H1 (cell line): ENCODE results near the gene TBX2. TPM values are rescaled to one million over a fixed set of nuclear protein-coding genes. Genes with fewer than 3 reads are reported as not detected.

Experiments used
- CTCF ChIA-PET: fragments of 300-600 bp; sonication (Branson Sonifier 250); formaldehyde crosslinking; loops from one replicate; lab custom pipeline; 2021; ENCODE audit not compliant: partially characterized antibody; lab: Charles Lee
- POLR2A ChIA-PET: fragments of 300-600 bp; sonication (Branson Sonifier 250); formaldehyde crosslinking; loops from one replicate; lab custom pipeline; 2021; ENCODE audit warnings: inconsistent platforms; ENCODE audit not compliant: partially characterized antibody; lab: Charles Lee
- DNase-seq, 2 experiments: peaks; one replicate each; pipeline versions ENCODE4 v3.0.0 to v3.0.0-alpha.2; 2010 to 2022; ENCODE audit warnings: low spot score in 2 of 2, low read depth in 1 of 2, mixed read lengths in 1 of 2
- FAIRE-seq: peaks from 2 replicates; lab custom pipeline; 2011; peaks lifted over from hg19 to GRCh38; lab: Jason Lieb, UNC
- H2AFZ ChIP-seq: 2 replicates; pipeline ENCODE4 v1.8.1; 2012; ENCODE audit warnings: low read length, inconsistent platforms
- H2AK5ac ChIP-seq: 2 replicates; pipeline ENCODE4 v1.6.1; 2013; ENCODE audit warnings: low read depth, low read length
- H2BK120ac ChIP-seq: replicated peaks from 2 replicates; pipeline ENCODE3; 2013; ENCODE audit warnings: low read depth, low read length, inconsistent platforms
- H2BK12ac ChIP-seq: 2 replicates; pipeline ENCODE4 v1.6.1; 2013; ENCODE audit warnings: low read depth, low read length
- H2BK15ac ChIP-seq: 2 replicates; pipeline ENCODE4 v1.6.1; 2013; ENCODE audit warnings: low read length
- H2BK20ac ChIP-seq: 2 replicates; pipeline ENCODE4 v1.6.1; 2013; ENCODE audit warnings: low read length
- H2BK5ac ChIP-seq: 2 replicates; pipeline ENCODE4 v1.6.1; 2013; ENCODE audit warnings: low read depth, low read length
- H3K14ac ChIP-seq: 2 replicates; pipeline ENCODE4 v1.6.1; 2013; ENCODE audit warnings: inconsistent platforms; ENCODE audit not compliant: insufficient read length
- H3K18ac ChIP-seq: 2 replicates; pipeline ENCODE4 v1.6.1; 2013; ENCODE audit warnings: low read length; ENCODE audit errors: extremely low read depth
- H3K23ac ChIP-seq: 2 replicates; pipeline ENCODE4 v1.6.1; 2013; ENCODE audit warnings: inconsistent platforms; ENCODE audit not compliant: insufficient read length
- H3K23me2 ChIP-seq: 2 replicates; pipeline ENCODE4 v1.6.1; 2013; ENCODE audit warnings: low read depth, low read length
- H3K27ac ChIP-seq: 2 replicates; pipeline ENCODE4 v1.6.1; 2011; ENCODE audit warnings: low read depth, low read length, inconsistent platforms
- H3K27me3 ChIP-seq, 4 experiments: replicated peaks in 1 of 4; 1 replicate in 1 of 4; 2 replicates in 3 of 4; pipeline versions ENCODE4 v1.6.1 to v1.8.1; 2011 to 2013; ENCODE audit warnings: low read length in 3 of 4, mild to moderate bottlenecking in 3 of 4, inconsistent platforms in 2 of 4, mixed read lengths in 2 of 4, moderate library complexity in 1 of 4; ENCODE audit not compliant: control insufficient read depth in 3 of 4, insufficient read depth in 3 of 4; ENCODE audit errors: extremely low read depth in 1 of 4
- H3K36me3 ChIP-seq, 4 experiments: 2 replicates each; pipeline versions ENCODE4 v1.6.1 to v1.8.1; 2011 to 2013; ENCODE audit warnings: mild to moderate bottlenecking in 4 of 4, low read length in 3 of 4, moderate library complexity in 2 of 4, control low read depth in 1 of 4, inconsistent platforms in 1 of 4; ENCODE audit not compliant: insufficient read depth in 4 of 4, control insufficient read depth in 2 of 4
- H3K4ac ChIP-seq: replicated peaks from 2 replicates; pipeline ENCODE3; 2013; ENCODE audit warnings: low read length, low read depth, mixed read lengths, inconsistent platforms; ENCODE audit not compliant: insufficient read length
- H3K4me1 ChIP-seq, 4 experiments: replicated peaks in 1 of 4; 1 replicate in 1 of 4; 2 replicates in 3 of 4; pipeline versions ENCODE4 v1.6.1 to v1.8.1; 2011 to 2013; ENCODE audit warnings: low read length in 3 of 4, inconsistent platforms in 2 of 4, mixed read lengths in 1 of 4; ENCODE audit not compliant: insufficient read depth in 4 of 4, control insufficient read depth in 3 of 4
- H3K4me2 ChIP-seq, 2 experiments: 2 replicates each; pipeline versions ENCODE4 v1.6.1 to v1.8.1; 2011 to 2013; ENCODE audit warnings: low read depth in 2 of 2, low read length in 2 of 2, control low read depth in 1 of 2, inconsistent platforms in 1 of 2, mild to moderate bottlenecking in 1 of 2; ENCODE audit not compliant: insufficient read depth in 1 of 2
- H3K4me3 ChIP-seq, 4 experiments: fragments of 200-600, 300-600 bp in 1 of 4; sonication (generic), shearing (Covaris generic), sonication (Bioruptor Twin) in 1 of 4; 2 replicates each; pipeline versions ENCODE4 v1.5.1 to v1.8.1; 2011 to 2016; ENCODE audit warnings: low read length in 4 of 4, low read depth in 3 of 4, control low read depth in 2 of 4, inconsistent platforms in 2 of 4, mild to moderate bottlenecking in 2 of 4, mixed read lengths in 1 of 4, moderate library complexity in 1 of 4; ENCODE audit not compliant: insufficient read depth in 2 of 4; ENCODE audit errors: extremely low read depth in 1 of 4
- H3K56ac ChIP-seq: replicated peaks from 2 replicates; pipeline ENCODE3; 2013; ENCODE audit warnings: low read depth, mild to moderate bottlenecking, mixed read lengths, low read length, inconsistent platforms; ENCODE audit not compliant: insufficient read length
- H3K79me1 ChIP-seq: 2 replicates; pipeline ENCODE4 v1.6.1; 2013; ENCODE audit warnings: low read depth, low read length, control low read depth
- H3K79me2 ChIP-seq, 2 experiments: 2 replicates each; pipeline versions ENCODE4 v1.6.1 to v1.8.1; 2012 to 2013; ENCODE audit warnings: low read length in 2 of 2, mild to moderate bottlenecking in 2 of 2, inconsistent platforms in 1 of 2; ENCODE audit not compliant: insufficient read depth in 2 of 2, control insufficient read depth in 1 of 2
- H3K9ac ChIP-seq, 4 experiments: replicated peaks in 1 of 4; 1 replicate in 1 of 4; 2 replicates in 3 of 4; pipeline versions ENCODE4 v1.6.1 to v1.8.1; 2011 to 2013; ENCODE audit warnings: low read depth in 3 of 4, low read length in 3 of 4, control low read depth in 2 of 4, mild to moderate bottlenecking in 2 of 4, moderate library complexity in 2 of 4, inconsistent platforms in 1 of 4; ENCODE audit errors: extremely low read depth in 1 of 4
- H3K9me3 ChIP-seq, 2 experiments: 2 replicates each; pipeline versions ENCODE4 v1.6.1 to v1.8.1; 2012 to 2013; ENCODE audit warnings: mild to moderate bottlenecking in 2 of 2, moderate library complexity in 2 of 2, control low read depth in 1 of 2, inconsistent platforms in 1 of 2, low read depth in 1 of 2, low read length in 1 of 2, mixed read lengths in 1 of 2; ENCODE audit not compliant: insufficient read depth in 2 of 2
- H4K20me1 ChIP-seq, 2 experiments: replicated peaks in 1 of 2; 2 replicates each; pipeline versions ENCODE3 to v1.8.1; 2011 to 2013; ENCODE audit warnings: inconsistent platforms in 2 of 2, low read length in 2 of 2, mild to moderate bottlenecking in 1 of 2; ENCODE audit not compliant: insufficient read depth in 2 of 2, control insufficient read depth in 1 of 2
- H4K5ac ChIP-seq: 2 replicates; pipeline ENCODE4 v1.6.1; 2013; ENCODE audit warnings: low read length, low read depth, mixed read lengths, inconsistent platforms; ENCODE audit not compliant: insufficient read length
- H4K8ac ChIP-seq: 2 replicates; pipeline ENCODE4 v1.8.0; 2013; ENCODE audit warnings: mild to moderate bottlenecking, moderate library complexity, low read length, inconsistent platforms; ENCODE audit not compliant: insufficient read depth; ENCODE audit errors: extremely low read depth
- H4K91ac ChIP-seq: replicated peaks from 2 replicates; pipeline ENCODE3; 2013; ENCODE audit warnings: low read length, mixed read lengths, inconsistent platforms; ENCODE audit not compliant: insufficient read length
- CEBPB ChIP-seq: IDR thresholded peaks from 2 replicates; pipeline ENCODE4 v1.6.1; 2012; ENCODE audit warnings: low read depth, low read length
- E2F6 ChIP-seq: IDR thresholded peaks from 2 replicates; pipeline ENCODE4 v1.6.1; 2012; ENCODE audit warnings: inconsistent platforms
- KDM5A ChIP-seq: fragments of 200-600 bp; IDR thresholded peaks from 2 replicates; pipeline ENCODE4 v1.7.1; 2012; ENCODE audit warnings: mild to moderate bottlenecking, low read length, inconsistent platforms, mixed read lengths
- RXRA ChIP-seq: IDR thresholded peaks from 2 replicates; pipeline ENCODE4 v1.6.1; 2011; ENCODE audit warnings: low read depth, mild to moderate bottlenecking, low read length, moderate library complexity; ENCODE audit not compliant: insufficient read depth
- SP1 ChIP-seq: IDR thresholded peaks from 2 replicates; pipeline ENCODE4 v1.6.1; 2011; ENCODE audit warnings: low read depth, low read length
- TAF7 ChIP-seq: optimal IDR thresholded peaks from 2 replicates; pipeline ENCODE3; 2011; ENCODE audit warnings: low read depth, mild to moderate bottlenecking, inconsistent platforms, low read length, moderate library complexity, borderline replicate concordance
- WGBS, 2 experiments: shearing (Covaris generic) in 1 of 2; methylation state at CpG; one replicate each; pipeline versions ENCODE4 v1.1.6 to v1.1.7; 2013 to 2015; ENCODE audit warnings: low lambda C conversion rate in 2 of 2, mixed read lengths in 2 of 2, inconsistent platforms in 1 of 2, low coverage in 1 of 2, missing lambda C conversion rate in 1 of 2; ENCODE audit not compliant: insufficient replicate concordance in 2 of 2, insufficient coverage in 1 of 2, insufficient read length in 1 of 2; ENCODE audit errors: extremely low coverage in 1 of 2, missing lambda C conversion rate in 1 of 2; 5-methylcytosine and 5-hydroxymethylcytosine counted together
- polyA plus RNA-seq, 7 experiments: library from polyadenylated mRNA; depleted of rRNA in 3 of 7; stranded (reverse) in 5 of 7; unstranded in 2 of 7; fragments of >200 nt in 5 of 7; fragments of 200-250 nt in 2 of 7; gene quantifications; 1 replicate in 5 of 7; 2 replicates in 1 of 7; 4 replicates in 1 of 7; pipeline versions ENCODE4 v1.2.1 to v1.2.3, GENCODE V29; 2011 to 2013; ENCODE audit warnings: missing spikeins in 2 of 7, mixed read lengths in 2 of 7
- total RNA-seq: library from RNA; stranded (reverse); fragmentation: NEBNext Ultra II Directional; extraction: Animal tissue kit (Norgen Biotek cat#: 25700); gene quantifications from 2 replicates; pipeline ENCODE4 v1.2.1, GENCODE V29; 2021
- TF ChIP-seq, protein P1 (sequence below): IDR thresholded peaks from 2 replicates; pipeline ENCODE4 v1.6.1; 2012; ENCODE audit warnings: low read length, inconsistent platforms

Gene TBX2
- total and polyA plus RNA-seq, 2 of the 8 experiments (the other 6 are each of a cell fraction or from before 2014, with no cell fraction given): not detected

GRCh38 chr17:61387011-61387410, 12.6 kb upstream of the TBX2 start:
- Histone ChIP-seq H4K8ac (0 out of 2 replicates have a peak overlapping the region, but pooled peaks have one; percentile 9), H3K4ac (no peak overlapping the region), H3K27ac (no peak overlapping the region), H3K36me3 (no peaks in the 10 kb centered on the region), H3K4me3 (no peak overlapping the region), H2BK20ac (no peak overlapping the region), H4K5ac (no peak overlapping the region), H4K91ac (no peak overlapping the region), H2BK120ac (no peak overlapping the region), H2BK5ac (no peak overlapping the region), H3K4me2 (no peak overlapping the region), H3K23ac (no peak overlapping the region), H2AFZ (no peak overlapping the region), H3K18ac (no peak overlapping the region), H3K56ac (no peak overlapping the region), H3K9ac (no peak overlapping the region; a peak in 1 of 7 replicates), H4K20me1 (no peaks in the 10 kb centered on the region), H2BK15ac (no peak overlapping the region), H3K14ac (no peak overlapping the region), H3K4me1 (no peaks in the 10 kb centered on the region; a peak in 1 of 7 replicates), H3K79me1 (no peaks in the 10 kb centered on the region), H2AK5ac (no peak overlapping the region), H3K79me2 (no peaks in the 10 kb centered on the region), H2BK12ac (no peak overlapping the region), H3K9me3 (no peaks in the 10 kb centered on the region), H3K27me3 (peaks cover 0 to 4% (median 0%) of the 10 kb centered on the region in 4 experiments; a peak in 2 of 7 replicates), H3K23me2 (no peaks in the 10 kb centered on the region)
- DNase-seq (no peak), FAIRE-seq (no peak)
- 91% methylated on average over 8 of the region's 8 CpGs; no CpG with 5 or more reads in 1 of the 2 experiments for WGBS, 2 experiments
- ChIA-PET CTCF (interaction anchor here (0.6 to 1.5 kb wide), 5 partner anchors 18 to 666 kb away, joined by 3 to 8 read pairs (median 4); no protein-coding TSS in a partner anchor), POLR2A (no interaction called here)
- TF ChIP-seq CEBPB (no peak), SP1 (no peak), KDM5A (no peak), TAF7 (no peak), E2F6 (no peak), RXRA (no peak)
- TF ChIP-seq, protein P1, sequence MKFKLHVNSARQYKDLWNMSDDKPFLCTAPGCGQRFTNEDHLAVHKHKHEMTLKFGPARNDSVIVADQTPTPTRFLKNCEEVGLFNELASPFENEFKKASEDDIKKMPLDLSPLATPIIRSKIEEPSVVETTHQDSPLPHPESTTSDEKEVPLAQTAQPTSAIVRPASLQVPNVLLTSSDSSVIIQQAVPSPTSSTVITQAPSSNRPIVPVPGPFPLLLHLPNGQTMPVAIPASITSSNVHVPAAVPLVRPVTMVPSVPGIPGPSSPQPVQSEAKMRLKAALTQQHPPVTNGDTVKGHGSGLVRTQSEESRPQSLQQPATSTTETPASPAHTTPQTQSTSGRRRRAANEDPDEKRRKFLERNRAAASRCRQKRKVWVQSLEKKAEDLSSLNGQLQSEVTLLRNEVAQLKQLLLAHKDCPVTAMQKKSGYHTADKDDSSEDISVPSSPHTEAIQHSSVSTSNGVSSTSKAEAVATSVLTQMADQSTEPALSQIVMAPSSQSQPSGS: no peak
